SK-N-SH treated with all-trans-retinoic acid at 6 μM for 48 hours (cell line): ENCODE data around the gene GPRIN1.

ENCODE experiments used
- ARNTL ChIP-seq: fragments of 450-650 bp; formaldehyde crosslinking; IDR thresholded peaks from 2 replicates; pipeline ENCODE4 v1.5.0; 2020; ENCODE audit warnings: low read depth, mild to moderate bottlenecking, moderate library complexity, borderline replicate concordance
- BACH2 ChIP-seq: fragments of 250-450 bp; sonication (Bioruptor Pico); IDR thresholded peaks from 2 replicates; pipeline ENCODE4 v1.9.0; 2021; ENCODE audit warnings: mild to moderate bottlenecking, borderline replicate concordance
- CREB5 ChIP-seq: fragments of 250-450 bp; sonication (Bioruptor Pico); IDR thresholded peaks from 2 replicates; pipeline ENCODE4 v1.5.1; 2020; ENCODE audit warnings: low read depth, mild to moderate bottlenecking, moderate library complexity
- CSDC2 ChIP-seq: fragments of 250-450 bp; sonication (Bioruptor Pico); IDR thresholded peaks from 2 replicates; pipeline ENCODE4 v1.5.0; 2020; ENCODE audit warnings: mild to moderate bottlenecking, moderate library complexity
- ESRRG ChIP-seq: fragments of 250-450 bp; sonication (Bioruptor Pico); IDR thresholded peaks from 2 replicates; pipeline ENCODE4 v1.6.1; 2021; ENCODE audit warnings: mild to moderate bottlenecking
- OSR1 ChIP-seq: fragments of 250-450 bp; sonication (Bioruptor Pico); IDR thresholded peaks from 2 replicates; pipeline ENCODE4 v1.8.0; 2022; ENCODE audit warnings: moderate library complexity, mild to moderate bottlenecking, inconsistent platforms
- RARB ChIP-seq: fragments of 250-450 bp; sonication (Bioruptor Pico); IDR thresholded peaks from 2 replicates; pipeline ENCODE4 v1.8.0; 2021; ENCODE audit warnings: mild to moderate bottlenecking, moderate library complexity
- TOX ChIP-seq: fragments of 250-450 bp; sonication (Bioruptor Pico); IDR thresholded peaks from 2 replicates; pipeline ENCODE4 v1.8.0; 2021; ENCODE audit warnings: mild to moderate bottlenecking, moderate library complexity, borderline replicate concordance
- TSHZ2 ChIP-seq: fragments of 250-450 bp; sonication (Bioruptor Pico); IDR thresholded peaks from 2 replicates; pipeline ENCODE4 v1.5.0; 2020; ENCODE audit warnings: mild to moderate bottlenecking, moderate library complexity
- ZFP3 ChIP-seq: fragments of 250-450 bp; sonication (Bioruptor Pico); IDR thresholded peaks from 2 replicates; pipeline ENCODE4 v1.5.0; 2020; ENCODE audit warnings: mild to moderate bottlenecking, moderate library complexity
- ZNF8 ChIP-seq: fragments of 450-650 bp; formaldehyde crosslinking; IDR thresholded peaks from 2 replicates; pipeline ENCODE4 v1.5.0; 2020; ENCODE audit warnings: mild to moderate bottlenecking, moderate library complexity
- TF ChIP-seq, protein P1 (sequence below): fragments of 250-450 bp; sonication (Bioruptor Pico); IDR thresholded peaks from 2 replicates; pipeline ENCODE4 v1.8.0; 2020; ENCODE audit warnings: mild to moderate bottlenecking, moderate library complexity, borderline replicate concordance

- TF ChIP-seq ESRRG (no peak), ZNF8 (CRISPR knock-in tag) (no peak), ARNTL (CRISPR knock-in tag) (no peak), BACH2 (CRISPR knock-in tag) (no peak), CREB5 (CRISPR knock-in tag) (no peak), OSR1 (no peak), TSHZ2 (CRISPR knock-in tag) (no peak), ZFP3 (no peak), RARB (CRISPR knock-in tag) (no peak), TOX (CRISPR knock-in tag) (no peak), CSDC2 (CRISPR knock-in tag) (no peak)
- TF ChIP-seq, protein P1, sequence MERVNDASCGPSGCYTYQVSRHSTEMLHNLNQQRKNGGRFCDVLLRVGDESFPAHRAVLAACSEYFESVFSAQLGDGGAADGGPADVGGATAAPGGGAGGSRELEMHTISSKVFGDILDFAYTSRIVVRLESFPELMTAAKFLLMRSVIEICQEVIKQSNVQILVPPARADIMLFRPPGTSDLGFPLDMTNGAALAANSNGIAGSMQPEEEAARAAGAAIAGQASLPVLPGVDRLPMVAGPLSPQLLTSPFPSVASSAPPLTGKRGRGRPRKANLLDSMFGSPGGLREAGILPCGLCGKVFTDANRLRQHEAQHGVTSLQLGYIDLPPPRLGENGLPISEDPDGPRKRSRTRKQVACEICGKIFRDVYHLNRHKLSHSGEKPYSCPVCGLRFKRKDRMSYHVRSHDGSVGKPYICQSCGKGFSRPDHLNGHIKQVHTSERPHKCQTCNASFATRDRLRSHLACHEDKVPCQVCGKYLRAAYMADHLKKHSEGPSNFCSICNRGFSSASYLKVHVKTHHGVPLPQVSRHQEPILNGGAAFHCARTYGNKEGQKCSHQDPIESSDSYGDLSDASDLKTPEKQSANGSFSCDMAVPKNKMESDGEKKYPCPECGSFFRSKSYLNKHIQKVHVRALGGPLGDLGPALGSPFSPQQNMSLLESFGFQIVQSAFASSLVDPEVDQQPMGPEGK = no peak
Measured at GRCh38 chr5:176549871-176550270, 60.1 kb downstream of the GPRIN1 start.
